ENCODE data around the gene ORM1.

Gene ORM1

GRCh38 chr9:114345493-114346065 lies 22.7 kb downstream of the ORM1 start:
- DNase-seq, result no peak

GRCh38 chr9:114346146-114346545 lies 23.2 kb downstream of the ORM1 start:
- DNase-seq, result no peak

GRCh38 chr9:114347675-114348074 lies 24.8 kb downstream of the ORM1 start:
- DNase-seq, result no peak

- no peak for DNase-seq
Observed at GRCh38 chr9:114348261-114348905, 25.5 kb downstream of the ORM1 start.

GRCh38 chr9:114348906-114349482 lies 26.1 kb downstream of the ORM1 start:
- DNase-seq, result no peak

- no peak for DNase-seq
Observed at GRCh38 chr9:114349713-114350480, 27.0 kb downstream of the ORM1 start.

GRCh38 chr9:114350636-114351401 lies 27.9 kb downstream of the ORM1 start:
- no peak for DNase-seq

- no peak for DNase-seq
Observed at GRCh38 chr9:114351932-114352331, 29.0 kb downstream of the ORM1 start.

GRCh38 chr9:114355821-114356220 lies 32.9 kb downstream of the ORM1 start:
- DNase-seq, result no peak

GRCh38 chr9:114356792-114357191 lies 33.9 kb downstream of the ORM1 start:
- no peak for DNase-seq

GRCh38 chr9:114357360-114357759 lies 34.5 kb downstream of the ORM1 start:
- no peak for DNase-seq

GRCh38 chr9:114357911-114358328 lies 35.0 kb downstream of the ORM1 start:
- DNase-seq, result no peak

GRCh38 chr9:114359801-114360200 lies 36.9 kb downstream of the ORM1 start:
- no peak for DNase-seq

- DNase-seq, result no peak
Observed at GRCh38 chr9:114361542-114361941, 38.6 kb downstream of the ORM1 start.

GRCh38 chr9:114362394-114362793 lies 39.5 kb downstream of the ORM1 start:
- no peak for DNase-seq

- DNase-seq, result no peak
Observed at GRCh38 chr9:114363424-114363823, 40.5 kb downstream of the ORM1 start.

- no peak for DNase-seq
Observed at GRCh38 chr9:114364134-114365041, 41.5 kb downstream of the ORM1 start.

GRCh38 chr9:114365194-114365593 lies 42.3 kb downstream of the ORM1 start:
- DNase-seq, result no peak

GRCh38 chr9:114366334-114367128 lies 43.6 kb downstream of the ORM1 start:
- no peak for DNase-seq

- DNase-seq, result no peak
Observed at GRCh38 chr9:114367366-114367765, 44.5 kb downstream of the ORM1 start.

Data from NCI-H2081 (cell line).